ENCODE data around the gene DOCK9.
"Not testable (repeated sequence)": the region's sequence is repeated elsewhere in the genome, so short reads cannot be mapped to it uniquely, and the experiment has no call there.

The DOCK9 gene

DNA sequence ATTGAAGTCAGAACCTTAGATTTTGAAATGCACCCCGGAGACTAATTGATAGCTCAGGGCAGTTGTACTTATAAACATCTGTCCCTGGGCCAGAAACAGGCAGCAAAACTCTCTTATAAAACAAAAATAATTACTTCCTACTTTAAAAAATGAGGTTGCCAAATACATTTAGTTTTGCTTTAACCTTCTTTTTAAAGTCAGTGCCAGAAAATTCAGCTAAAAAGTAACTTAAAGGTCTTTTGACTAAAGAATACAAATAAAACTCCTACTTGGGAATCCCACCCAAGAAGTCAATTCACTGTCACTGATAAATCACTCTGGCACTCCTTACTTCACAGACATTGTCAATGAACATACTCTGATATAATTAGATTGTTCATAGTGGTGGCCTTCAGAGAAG, 60.7 kb downstream of the DOCK9 start:
- no peak for DNase-seq (ENCODE audit: low spot score)

DNA sequence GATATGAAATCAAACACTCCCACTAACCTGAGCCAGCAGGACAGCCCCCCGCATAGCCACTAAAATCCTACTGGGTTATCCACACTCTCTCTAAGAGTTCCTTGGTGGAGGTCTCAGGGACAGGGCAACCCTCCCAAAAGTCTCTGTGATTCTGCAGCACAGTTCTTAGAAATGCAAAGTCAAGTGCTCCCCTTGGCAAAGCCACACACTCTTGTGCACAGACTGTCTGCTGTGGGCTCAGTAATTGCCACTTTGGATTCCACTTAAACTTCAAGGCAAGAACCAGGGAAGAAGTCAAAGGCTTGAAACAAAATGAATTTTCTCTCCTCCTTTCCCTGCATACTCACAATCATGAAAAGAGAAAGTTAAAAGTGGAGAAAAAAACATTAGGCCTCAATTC, 61.5 kb downstream of the DOCK9 start:
- no peak for DNase-seq (ENCODE audit: low spot score)

DNA sequence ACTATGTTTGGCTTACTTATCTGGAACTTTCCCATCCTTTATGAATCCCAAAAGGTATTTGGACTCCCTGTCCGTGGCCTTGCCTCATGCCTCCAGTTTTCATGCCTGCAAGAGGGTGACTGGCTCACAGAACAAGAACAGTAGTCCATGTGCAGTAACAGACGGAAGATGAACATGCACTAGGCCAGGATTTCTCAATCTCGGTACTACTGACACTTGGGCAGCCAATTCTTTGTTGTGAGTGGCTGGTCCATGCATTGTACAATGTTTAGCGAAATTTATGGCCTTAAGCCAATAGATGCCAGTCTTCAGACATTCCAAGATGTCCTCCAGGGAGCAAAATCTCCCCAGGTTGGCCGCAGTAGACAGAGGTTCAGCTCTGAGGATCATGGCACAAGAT, 61.9 kb downstream of the DOCK9 start:
- DNase-seq (ENCODE audit: low spot score), result no peak

DNA sequence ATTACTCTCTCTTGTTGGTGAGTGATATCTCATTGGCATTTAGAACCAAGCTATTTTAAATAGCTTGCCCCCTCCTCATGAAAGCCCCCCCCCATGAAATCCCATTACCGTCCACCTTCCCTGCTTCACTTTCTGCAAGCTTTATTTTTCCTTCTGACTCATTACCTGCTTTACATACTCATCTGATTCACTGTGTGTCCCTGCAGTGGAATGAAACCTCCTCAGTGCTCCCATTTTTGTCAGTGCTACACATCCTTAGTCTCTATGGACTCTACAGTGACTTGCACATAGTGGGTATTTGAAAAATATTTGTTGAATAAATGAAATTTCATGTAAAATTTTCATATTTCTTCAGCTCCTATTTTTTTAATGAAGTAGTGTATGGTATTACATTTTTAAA, 62.3 kb downstream of the DOCK9 start:
- DNase-seq (ENCODE audit: low spot score), result peak; percentile 41

DNA sequence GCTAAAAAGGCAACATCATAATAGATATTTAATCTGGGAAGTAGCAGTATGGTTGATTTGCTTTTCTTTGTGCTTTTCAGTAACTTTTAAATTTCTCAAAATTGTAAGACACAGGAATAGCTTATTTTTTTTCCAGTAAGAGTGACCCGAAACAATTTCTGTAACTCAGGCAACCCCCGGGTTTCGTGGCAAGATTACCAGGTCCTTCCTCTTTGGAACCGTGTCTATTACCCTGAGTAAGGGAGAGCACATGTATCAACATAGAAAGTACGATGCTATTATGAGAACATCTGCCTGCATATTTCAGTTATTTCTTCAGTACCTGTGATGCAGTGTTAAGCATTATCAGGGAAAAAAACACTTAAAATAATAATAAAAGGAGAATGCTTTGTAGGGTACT, 64.1 kb downstream of the DOCK9 start:
- DNase-seq (ENCODE audit: low spot score), result no peak

DNA sequence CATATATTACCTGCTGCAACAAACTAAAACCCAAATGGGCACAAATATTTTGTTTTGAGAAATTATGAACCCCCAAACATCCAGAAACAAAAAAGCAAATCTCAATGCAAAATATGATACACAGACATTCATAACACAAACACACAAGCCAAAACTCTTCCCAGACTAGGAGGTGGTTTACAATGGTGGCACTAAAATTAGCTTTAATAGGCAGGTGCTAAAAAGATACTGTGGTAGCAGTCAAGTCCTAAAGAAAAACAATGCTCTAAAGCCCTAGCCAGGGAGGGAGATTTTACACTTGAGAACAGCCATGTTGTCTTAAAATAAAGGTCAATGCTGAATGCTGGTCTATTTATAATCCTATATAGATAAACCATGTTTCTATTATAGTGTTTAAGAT, 65.0 kb downstream of the DOCK9 start:
- no peak for DNase-seq (ENCODE audit: low spot score)

DNA sequence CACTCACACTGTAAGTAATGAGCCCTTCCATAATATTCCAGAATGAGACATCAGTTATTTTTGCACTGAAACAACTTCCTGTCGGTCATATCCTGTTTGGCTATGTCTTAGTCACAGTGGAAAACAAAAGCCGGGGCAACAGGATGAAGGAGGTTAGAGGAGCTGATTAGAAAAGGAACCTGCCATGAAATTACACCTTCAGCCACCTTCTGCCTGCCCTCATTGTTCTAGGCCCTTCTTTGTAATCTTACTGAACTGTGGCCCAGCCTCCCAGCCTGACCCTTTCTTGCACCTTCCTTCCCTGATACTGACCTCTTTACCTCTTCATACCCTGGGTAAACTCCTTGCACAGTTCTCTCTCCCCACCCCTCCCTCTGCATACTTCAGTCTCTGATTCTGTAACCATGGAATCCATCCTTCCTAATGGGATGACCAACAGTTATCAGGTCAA, 67.3 kb downstream of the DOCK9 start:
- peak; percentile 90 for DNase-seq (ENCODE audit: low spot score)

DNA sequence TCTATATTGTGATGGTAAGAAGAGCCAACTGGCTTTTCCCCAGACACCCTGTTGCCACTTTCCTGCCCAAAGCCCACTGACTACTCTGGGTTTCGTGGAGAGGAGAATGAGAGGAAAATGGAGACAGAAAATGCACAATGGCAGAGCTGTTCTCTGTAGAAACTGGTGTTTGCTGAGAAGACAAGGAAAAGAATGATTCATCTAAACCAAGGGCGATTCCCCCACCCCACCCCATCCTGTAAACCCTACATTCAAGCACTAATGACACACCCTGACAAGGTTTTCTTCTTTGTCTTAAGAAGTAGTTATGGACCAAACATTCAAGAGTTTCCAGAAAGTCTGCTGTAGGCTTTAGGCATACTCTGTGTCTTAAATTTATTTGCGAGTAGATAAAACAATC, 68.8 kb downstream of the DOCK9 start:
- peak; percentile 42 for DNase-seq (ENCODE audit: low spot score)

DNA sequence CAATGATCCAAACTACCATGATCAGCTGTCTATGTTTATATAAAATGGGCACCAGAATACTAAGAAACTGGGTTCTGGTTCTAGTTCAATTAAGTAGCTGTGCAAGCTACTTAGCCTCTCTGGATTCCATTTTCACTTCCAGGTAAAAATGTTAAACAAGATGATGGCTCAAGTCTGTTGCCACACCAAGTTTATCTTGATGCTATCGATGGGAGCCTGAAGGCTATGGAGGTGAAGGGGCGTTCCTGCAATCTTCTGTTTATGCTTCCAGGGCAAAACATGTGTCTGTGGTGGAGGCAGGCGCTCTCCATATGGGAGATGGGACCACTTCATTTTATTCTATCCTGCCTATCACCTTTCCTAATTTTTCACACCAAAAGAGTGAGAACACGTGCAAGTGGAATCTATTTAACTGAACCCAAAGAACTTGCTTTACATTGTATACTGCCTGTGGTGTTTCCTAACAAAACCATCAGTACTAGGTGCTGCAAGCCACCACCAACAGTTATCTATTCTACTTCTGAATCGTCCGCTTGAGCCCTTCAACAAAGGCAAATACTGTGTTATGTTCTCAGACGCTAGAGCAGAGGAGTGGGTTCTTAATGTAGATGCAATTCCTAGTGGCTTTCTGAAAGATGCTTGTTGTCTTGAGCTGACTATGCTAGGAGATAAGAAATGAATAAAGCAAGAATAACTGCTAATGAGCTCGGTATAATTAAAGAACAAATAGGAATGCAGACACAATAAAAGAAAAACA, 70.9 kb downstream of the DOCK9 start:
- DNase-seq (ENCODE audit: low spot score), result no peak

DNA sequence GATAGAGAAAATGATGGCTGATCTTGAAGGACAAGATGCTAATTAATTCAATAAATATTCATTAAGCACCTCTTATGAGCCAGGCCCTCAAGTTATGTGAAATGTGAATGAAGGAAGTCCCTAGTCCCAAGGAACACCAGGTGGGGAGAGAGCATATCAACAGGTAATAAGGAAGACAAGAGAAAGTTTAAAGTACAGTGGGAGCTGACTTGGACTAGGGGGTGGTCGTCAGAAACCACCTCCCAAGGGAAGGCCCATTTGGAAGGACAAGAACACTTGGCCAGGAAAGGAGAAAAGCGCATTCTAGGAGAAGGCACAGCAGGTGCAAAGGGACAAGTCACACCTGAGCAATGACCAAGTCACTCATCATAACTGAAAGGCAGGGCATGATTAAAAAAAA, 72.7 kb downstream of the DOCK9 start:
- no peak for DNase-seq (ENCODE audit: low spot score)

DNA sequence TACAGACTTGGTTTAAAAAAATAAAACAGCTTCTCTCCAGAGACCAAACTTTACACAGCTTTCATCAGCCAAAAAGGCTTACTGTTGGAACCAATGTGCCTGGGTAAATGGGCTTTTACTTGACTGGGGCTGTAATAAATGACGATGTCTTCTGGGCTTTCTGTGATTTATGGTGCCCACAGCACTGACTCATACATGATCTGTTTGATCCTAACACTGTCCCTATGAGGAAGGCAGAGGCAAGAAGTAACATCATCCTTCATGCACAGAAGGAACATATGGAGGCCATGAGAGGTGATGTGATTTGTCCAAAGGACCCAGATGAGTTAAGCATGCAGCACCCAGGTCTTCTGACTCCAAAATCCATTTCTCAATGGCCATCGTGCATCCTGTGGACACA, 77.4 kb downstream of the DOCK9 start:
- no peak for DNase-seq (ENCODE audit: low spot score)

DNA sequence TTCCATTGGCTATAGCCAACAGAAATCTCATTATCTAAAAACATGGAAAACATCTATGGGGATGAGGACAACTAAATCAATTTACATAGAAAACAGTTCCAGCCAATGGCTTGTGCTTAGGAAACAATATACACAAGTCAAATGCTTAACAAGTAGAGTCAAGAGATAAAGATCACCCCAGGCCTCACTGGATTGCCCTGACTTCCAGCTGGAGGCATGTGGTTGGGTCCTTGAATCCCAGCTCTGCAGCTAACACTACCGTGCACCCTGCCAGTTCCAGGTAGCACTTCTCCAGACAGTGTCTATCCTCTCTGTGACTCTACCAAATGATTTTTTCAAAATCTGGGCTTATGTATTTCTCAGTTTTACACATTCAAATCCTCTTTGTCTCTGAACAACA, 80.2 kb downstream of the DOCK9 start:
- DNase-seq (ENCODE audit: low spot score), result no peak

DNA sequence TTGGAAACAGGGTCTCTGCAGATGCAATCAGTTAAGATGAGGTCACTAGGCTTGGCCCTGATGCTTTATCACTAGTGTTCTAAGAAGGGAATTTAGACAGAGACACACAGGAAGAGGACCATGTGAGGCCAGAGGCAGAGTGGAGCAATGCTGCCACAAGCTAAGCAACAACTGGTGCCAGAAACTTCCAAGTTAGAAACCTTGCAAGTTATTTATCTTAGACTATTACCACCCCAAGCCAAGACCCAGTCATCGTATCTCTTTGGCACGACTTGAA, 81.1 kb downstream of the DOCK9 start:
- no peak for DNase-seq (ENCODE audit: low spot score)

DNA sequence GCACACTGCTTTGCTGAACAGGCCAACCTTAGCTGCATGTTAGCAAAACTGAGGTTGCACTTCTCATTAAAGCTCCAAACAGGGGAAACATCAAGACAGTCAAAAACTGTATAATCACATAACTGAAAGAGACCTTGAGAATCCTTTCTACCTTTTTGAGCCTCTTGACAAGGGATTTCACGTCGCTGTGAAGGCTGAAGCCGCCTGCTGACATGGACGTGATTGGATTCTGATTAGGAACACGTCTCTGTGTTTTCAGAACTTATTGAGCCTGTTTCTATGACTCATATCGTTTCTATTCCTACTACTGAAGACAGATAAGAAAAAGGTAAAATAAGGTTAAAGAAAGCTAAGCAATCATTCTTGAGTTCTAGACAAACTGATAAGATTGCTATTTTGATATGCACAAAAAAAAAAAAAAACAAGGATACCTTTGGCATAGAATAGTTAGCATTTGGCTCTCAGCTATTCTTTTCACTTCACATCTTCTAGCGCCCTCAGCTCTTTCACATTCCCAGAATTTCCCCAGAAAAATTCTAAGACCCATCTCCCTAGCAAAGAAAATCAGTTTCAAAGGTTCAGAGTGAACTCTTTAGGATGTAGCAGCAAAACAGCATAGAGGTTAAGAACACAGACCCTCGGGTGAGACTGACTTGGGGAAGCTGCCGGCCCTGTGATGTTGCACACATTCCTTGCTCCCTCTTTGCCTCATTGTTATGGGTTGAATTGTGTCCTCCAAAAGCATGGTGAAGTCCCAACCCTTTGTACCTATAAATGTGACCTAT, 81.6 kb downstream of the DOCK9 start:
- DNase-seq (ENCODE audit: low spot score), result no peak

DNA sequence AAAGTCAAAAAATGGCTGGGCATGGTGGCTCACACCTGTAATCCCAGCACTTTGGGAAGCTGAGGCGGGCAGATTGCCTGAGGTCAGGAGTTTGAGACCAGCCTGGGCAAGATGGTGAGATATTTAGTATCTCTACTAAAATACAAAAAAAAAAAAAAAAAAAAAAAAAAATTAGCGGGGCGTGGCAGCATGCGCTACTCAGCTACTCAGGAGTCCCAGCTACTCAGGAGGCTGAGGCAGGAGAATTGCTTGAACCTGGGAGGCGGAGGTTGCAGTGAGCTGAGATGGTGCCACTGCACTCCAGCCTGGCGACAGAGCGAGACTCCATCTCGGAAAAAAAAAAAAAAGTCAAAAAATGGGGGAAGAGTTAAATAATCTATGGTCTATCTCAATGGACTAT, 83.0 kb downstream of the DOCK9 start:
- not testable (repeated sequence) for DNase-seq (ENCODE audit: low spot score)

DNA sequence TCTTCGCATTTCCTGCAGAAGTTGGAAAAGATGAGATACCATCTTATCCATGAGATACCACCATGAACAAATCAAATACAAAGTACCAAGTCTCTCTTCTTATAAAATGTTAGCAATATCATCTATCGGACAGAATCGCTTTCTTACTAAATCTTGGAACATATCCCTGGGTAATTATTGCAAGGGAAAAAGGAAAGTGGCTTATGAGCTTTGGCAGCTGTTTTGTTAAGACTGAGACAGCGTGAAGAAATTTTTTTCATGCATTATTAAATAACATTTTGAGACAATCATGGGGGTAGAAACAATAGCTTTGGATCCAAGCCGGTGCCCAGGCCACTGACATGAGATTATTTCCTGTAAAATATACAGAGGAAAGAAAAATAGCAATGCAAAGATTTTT, 84.5 kb downstream of the DOCK9 start:
- DNase-seq (ENCODE audit: low spot score), result no peak

DNA sequence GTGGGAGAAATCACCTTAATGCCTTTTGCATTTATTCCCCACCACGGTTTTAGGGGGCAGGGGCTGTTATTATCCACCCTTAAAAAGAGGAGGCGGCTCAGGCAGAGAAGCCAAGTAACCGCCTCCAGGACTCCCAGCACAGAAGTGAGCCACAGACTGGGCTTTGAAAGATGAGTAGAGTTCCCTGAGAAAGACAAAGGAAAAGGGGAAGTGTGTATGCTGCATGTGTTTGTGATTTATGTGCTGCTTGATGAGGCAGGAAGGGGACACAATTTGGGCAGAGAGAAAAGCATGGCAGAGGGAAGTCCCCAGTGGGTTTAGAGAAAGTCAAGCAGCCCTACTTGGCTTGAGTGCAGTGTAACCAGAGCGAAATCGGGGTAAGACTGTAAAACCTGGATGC, 85.0 kb downstream of the DOCK9 start:
- DNase-seq (ENCODE audit: low spot score), result no peak

DNA sequence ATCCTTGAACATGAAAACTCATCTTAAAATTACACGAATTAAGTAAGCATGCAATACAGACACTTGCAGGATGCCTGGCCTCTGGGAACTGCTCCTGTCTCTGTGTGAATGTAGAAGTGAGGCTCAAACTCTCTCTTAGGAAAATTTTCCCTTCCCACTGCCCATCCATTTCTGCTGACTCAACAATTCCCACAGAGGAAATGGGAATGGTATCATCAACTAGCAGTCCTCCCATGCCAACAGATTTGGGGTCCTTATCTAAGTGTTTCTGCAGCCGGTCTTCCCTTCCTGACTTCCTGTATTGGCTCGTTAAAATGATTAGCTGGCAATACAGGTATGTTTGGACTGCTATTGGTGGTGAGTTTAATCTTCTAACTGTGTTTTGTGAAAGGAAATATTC, 85.8 kb downstream of the DOCK9 start:
- DNase-seq (ENCODE audit: low spot score), result no peak

DNA sequence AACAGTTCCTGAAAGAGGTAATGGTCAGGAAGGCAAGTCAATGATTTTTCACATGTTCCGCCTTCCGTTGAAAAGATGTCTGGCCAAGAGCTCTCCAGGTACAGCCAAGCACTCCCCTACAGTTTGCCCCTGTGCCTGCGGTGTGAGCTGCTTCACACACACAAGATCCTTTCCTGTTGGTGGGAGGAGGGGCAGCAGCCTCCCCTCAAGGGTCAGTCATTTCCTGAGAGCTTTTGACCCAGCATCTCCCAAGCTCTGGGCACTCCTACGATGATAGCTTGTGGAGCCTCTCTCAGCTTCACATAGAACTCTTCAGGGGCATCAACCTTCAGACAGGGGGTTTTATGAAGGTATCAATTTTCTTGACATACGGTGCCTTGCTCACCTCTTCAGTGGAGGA, 86.9 kb downstream of the DOCK9 start:
- no peak for DNase-seq (ENCODE audit: low spot score)

DNA sequence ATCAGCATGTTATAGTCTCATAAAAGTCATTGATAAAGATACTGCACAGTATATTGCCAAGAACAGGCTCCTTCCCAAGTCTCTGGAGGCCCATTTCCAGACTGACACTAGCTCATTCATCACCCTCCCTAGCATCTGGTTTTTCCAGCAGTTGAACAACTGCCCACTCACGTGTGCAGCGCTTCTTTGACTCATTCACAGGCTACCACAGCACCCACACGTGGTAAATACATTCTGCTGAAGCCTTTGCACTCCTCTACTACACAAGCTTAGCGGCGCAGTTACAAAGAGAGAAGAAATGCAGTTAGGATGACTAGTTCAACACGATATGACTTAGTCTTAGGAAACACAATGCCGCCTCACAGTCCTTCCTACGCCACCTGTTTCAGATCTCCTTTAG, 87.7 kb downstream of the DOCK9 start:
- DNase-seq (ENCODE audit: low spot score), result peak; percentile 87

DNA sequence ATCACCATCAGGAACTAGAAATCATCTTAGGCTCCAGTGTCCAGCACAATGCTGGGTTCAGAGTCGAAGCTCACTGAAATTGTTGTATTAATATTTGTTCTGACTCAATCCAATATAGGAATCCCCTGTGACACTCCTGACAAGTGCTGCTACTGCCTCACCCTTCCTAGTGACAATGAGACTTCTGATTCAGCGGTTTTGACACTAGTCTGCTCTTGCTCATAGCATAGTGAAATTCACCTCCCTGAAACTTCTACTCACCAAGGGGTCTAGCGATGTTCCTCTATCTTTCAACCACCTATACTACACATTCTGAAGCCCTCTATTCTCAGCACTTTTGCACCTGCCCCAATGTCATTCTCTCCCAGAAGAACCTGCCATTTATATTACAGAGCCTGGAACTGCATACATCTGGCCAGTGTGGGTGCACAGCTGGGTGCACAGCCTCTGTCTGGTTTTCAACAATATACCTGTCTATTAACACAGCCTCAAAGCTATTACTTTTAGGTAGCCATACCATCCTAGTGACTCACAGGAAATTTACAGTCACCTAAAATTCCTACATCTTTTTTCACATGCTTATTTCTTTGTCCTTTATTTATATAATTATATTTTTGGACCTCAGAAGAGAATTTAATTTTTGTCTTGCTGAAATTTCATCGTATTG, 88.3 kb downstream of the DOCK9 start:
- peak; percentile 55 for DNase-seq (ENCODE audit: low spot score)

DNA sequence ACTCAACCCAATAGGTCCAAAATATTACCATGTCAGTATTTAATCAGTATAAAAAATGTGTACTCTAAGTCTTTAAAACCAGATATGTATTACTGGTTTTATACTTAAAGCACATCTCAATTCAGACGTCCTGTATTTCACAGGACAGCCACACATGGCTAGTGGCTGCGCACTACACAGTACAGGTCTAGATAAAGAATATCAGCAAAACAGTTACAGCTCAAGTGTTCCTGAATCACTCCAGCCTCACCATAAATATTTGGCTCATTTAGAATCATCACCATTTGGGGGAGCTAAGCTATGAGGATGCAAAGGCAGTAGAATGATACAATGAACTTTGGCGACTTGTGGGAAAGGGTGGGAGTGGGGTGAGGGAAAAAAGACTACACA, 89.0 kb downstream of the DOCK9 start:
- no peak for DNase-seq (ENCODE audit: low spot score)

DNA sequence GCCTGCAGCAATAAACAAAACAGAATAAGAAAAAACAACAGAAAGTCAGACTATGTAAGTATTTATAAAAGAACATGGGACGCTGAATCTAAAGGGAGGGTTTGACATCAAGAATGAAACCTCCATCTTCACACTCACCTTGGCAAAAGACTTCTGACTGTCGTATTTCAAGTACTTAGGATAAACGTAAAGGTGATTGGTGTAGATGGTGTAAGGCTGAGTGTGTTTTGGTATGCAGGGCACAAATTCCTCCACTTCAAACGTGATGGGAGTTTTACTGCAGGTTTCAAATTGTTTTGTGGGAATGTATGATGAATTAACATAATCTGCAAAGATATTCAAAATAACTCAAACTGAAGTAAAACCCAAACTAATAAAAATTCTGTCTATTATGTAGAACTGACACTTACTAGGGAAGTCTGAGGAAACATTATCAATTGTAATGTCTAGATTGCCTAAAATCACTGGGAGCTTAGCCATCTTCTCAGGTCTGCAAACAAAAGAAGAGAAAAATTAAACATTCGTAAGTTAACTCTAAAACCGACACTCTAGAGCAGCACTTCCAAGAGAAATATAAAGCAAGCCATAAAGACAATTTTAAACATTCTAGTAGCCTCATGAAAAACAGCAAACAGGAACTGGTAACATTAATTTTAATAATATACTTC, 89.5 kb downstream of the DOCK9 start:
- DNase-seq (ENCODE audit: low spot score), result no peak
